ENCODE measurements around the gene STYXL1.
"Not testable (repeated sequence)": the region's sequence is repeated elsewhere in the genome, so short reads cannot be mapped to it uniquely, and the experiment has no call there.

The STYXL1 gene, protein sequence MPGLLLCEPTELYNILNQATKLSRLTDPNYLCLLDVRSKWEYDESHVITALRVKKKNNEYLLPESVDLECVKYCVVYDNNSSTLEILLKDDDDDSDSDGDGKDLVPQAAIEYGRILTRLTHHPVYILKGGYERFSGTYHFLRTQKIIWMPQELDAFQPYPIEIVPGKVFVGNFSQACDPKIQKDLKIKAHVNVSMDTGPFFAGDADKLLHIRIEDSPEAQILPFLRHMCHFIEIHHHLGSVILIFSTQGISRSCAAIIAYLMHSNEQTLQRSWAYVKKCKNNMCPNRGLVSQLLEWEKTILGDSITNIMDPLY

DNA sequence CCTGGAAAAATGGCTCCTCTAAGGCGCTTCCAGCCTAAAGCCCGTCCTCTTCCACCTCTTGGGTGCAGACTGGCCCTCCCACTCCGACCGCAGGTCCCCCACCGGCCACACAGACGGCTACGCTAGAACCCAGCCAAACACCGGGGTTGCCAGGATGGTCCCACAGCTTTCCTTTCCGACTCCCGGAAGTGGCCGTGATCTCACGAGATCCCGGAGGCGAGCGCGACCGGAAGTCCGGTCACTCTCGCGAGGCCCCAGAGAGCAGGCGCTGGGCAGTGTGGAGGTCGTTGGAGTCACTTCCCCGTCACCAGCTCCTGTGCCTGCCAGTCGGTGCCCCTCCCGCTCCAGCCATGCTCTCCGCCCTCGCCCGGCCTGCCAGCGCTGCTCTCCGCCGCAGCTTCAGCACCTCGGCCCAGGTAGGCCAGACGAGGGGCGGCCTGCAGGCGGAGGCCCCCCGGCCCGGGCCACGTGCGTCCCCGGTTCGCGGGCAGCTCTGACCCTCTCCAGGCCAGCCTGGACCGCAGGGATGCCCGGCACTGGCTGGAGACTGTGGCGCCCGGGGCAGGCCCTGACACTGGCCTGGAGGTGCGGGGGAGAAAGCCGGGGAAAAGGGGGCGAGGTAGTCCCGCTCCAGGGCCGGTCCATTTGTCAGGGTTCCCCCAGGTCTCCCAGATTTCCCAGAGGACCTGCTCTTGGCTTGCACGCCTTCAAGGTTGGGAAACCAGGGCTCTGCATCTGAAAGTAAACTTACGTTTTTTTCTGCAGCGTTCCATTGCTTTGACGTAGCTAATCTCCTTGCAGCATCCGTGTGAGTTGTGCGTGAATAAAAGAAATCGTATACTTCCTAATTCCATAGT is at the start of gene STYXL1, which contains the start of gene MDH2:
Gene STYXL1 (minus strand): TSS at position 190 of the 857 bp plus-strand sequence. CDS start 17,477 bp downstream, outside the sequence.
Gene MDH2 (plus strand): TSS at position 296 of the 857 bp plus-strand sequence. CDS start 55 bp downstream, at position 351.
- DNase-seq: peak; percentile 98

DNA sequence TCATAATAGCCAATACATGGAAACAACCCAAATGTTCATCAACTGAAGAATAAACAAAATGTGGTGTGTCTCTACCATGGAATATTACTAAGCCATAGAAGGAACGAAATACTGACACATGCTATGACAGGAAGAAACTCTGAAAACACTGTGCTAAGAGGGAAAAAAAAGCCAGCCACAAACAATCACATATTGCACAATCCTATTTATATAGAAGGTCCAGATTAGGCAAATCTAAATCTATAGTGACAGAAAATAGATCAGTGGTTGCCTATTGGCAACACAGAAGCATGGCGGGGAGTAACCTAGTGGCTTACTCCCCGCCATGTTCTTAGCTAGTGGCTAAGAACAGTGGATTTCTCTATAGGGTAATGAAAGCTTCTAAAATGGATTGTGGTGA is 48.1 kb upstream of the STYXL1 start:
- DNase-seq: no peak

DNA sequence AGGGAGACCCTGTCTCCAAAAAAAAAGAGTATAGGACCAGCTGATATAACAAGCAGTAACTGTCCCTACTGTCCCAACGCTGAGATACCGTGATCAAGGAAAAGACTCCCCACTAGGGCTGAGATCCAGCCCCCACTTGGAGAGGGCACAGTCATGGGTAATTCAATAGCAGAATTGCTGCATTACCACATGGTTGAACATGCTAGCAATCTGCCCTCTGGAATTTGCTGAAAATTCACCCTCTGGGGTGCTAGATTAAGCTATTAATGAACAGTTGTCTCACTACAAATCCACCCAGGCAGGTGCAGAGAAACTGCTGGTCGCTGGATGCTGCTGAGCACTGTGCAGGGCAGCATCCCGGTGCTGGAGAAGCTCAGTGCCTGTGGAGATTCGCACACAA is 46.5 kb upstream of the STYXL1 start:
- not testable (repeated sequence) for DNase-seq

DNA sequence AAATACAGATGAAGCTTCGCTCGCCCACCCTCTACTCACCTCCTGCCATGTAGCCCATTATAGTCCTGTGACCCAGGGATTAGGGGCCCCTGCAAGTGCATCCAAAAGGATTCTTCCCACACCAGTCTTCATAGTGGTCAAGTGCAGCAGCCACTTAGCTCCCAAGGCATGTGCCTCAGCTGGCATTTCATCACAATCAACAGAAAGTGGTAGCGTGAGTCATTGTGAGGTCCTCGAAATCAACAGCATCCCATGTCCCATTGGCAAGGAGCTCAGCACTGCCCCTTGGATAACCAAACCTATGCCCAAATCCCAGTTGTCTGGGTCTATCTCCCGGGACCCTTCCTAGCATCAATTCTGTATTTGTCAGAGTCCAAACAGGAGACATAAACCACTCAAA is 45.7 kb upstream of the STYXL1 start:
- not testable (repeated sequence) for DNase-seq

DNA sequence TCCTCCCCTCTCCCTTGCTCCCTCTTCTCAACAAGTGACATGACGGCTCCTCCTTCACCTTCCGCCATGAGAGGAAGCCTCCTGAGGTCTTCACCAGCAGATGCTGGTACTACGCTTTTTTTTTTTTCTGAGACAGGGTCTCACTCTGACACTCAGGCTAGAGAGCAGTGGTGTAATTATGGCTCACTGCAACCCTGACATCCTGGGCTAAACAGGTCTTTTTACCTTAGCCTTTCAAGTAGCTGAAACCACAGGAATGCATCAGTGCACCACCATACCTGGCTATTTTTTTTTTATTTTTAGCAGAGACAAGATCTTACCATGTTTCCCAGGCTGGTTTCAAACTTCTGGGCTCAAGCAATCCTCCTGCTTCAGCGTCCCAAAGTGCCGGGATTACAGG is 43.7 kb upstream of the STYXL1 start:
- no peak for DNase-seq

DNA sequence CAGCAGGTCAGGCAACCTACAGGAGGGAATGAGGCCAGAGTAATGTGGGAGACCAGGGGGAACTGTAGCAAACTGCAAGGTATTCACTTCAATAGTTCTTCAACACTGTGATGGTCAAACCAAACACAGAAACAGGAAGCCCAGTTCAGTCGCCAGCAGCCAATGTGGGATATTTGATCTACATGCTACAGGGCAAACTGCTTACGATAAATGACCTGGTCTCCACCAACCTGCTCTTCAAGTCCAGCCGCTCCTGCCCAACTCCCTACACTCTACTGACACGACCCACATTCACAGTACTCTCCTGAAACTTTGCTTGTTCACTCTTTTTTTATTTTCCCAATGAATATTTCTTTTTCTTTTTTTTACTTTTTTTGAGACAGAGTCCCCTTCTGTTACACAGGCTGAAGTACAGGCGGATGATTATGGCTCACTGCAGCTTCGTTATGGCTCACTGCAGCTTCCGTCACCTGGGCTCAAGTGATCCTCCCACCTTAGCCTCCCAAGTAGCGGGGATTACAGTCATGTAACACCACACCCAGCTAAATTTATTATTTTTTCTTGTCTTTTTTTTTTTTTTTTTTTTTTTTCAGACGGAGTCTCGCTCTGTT is 42.2 kb upstream of the STYXL1 start:
- no peak for DNase-seq

DNA sequence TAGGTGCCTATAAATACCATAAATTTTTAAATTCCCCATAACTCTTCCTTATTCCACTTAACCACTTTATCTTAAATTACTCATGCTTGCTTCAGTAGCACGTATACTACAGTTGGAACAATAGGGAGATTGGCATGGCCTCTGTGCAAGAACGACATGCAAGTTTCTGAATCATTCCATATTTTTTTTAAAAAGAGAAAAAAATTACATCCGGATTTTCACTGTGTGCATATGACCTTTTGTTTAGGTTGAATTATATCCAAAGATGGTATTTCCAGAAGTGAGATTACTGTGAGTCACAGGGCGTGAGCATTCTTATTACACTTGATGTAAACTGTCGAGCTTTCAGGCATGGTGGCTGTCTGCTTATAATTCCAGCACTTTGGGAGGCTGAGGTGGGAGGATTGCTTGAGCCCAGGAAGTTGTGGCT is 39.6 kb upstream of the STYXL1 start:
- not testable (repeated sequence) for DNase-seq

DNA sequence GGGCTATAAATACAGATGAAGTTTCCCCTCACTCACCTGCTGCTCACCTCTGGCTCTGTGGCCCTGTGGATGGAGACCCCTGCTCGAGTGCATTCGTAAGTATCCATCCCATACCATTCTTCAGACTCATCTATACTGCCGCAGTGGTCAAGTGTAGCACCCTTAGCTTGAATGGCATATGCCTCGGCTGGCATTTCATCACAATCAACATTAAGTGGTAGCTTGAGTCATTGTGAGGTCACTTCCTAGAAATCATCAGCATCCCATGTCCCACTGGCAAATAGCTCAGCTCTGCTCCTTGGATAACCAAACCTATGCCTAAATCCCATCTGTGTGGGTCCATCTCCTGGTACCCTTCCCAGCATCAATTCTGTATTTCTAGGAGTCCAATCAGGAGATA is 38.3 kb upstream of the STYXL1 start:
- DNase-seq: no peak

DNA sequence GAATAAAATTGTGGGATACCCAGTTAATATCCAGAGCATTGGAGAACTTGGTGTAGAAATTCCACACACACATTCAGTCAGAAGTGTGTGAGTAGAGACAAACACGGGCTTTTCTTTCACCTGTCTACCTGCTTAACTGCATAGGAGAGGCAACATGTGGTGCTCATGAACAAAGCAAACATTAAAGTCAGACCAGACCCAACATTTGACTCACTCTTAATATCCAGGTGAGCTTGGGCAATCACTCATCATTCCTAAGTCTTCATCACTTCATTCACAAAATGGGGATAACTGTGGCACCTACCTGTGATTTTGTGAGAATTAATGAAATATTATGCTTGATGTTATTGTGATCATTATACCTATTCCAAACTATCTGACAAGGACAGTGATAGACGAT is 36.3 kb upstream of the STYXL1 start:
- peak; percentile 55 for DNase-seq

DNA sequence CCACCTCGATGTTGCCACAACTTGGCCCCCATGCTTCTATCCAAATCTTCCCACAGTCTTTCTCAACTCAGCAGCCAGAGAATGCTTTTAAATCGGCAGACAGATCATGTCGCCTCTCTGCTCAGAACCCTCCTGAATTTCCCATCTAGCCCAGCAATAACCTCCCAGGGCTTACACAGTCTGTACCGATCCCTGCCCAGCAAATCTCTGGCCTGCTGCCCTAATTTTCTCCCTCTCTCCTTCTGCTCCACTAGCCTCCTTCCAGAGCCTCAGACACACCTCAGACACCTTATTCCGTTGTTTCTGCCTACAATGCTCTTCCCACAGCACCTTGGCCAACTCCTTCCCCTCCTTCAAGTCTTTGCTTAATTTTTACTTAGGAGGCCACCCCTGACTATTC is 32.4 kb upstream of the STYXL1 start:
- no peak for DNase-seq

DNA sequence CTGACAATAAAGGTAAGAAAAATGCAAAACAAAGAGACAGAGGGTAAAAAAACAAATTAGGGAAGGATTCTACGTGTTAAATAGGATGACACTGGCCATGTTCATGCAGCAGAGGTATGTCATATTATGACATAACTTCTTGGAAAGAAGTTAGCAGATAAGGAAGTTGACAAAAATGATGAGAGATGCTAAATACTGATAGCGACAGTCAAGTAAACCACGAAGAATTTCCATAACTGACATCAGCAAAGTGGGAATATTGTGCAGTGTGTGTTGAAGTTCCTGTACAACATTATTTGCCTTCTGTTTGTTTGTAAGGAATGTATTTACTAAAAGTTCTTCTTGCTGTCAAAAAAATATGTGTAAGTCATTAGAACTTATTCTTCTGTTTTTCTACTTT is 29.6 kb upstream of the STYXL1 start:
- no peak for DNase-seq

DNA sequence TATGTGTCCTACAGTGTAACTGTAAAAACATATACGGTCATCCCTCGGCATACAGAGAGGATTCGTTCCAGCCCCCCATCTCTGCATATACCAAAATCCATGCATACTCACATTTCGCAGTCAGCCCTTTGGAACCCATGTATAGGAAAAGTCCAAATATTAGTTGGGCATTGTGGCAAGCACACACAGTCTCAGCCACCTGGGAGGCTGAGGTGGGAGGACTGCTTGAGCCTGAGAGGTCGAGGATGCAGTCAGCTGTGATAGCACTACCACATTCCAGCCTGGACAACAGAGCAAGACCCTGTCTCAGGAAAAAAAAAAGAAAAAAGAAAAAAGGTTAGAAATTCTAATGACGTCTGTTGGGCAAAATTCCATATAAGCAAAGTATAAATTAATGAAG is 29.2 kb upstream of the STYXL1 start:
- DNase-seq: no peak

DNA sequence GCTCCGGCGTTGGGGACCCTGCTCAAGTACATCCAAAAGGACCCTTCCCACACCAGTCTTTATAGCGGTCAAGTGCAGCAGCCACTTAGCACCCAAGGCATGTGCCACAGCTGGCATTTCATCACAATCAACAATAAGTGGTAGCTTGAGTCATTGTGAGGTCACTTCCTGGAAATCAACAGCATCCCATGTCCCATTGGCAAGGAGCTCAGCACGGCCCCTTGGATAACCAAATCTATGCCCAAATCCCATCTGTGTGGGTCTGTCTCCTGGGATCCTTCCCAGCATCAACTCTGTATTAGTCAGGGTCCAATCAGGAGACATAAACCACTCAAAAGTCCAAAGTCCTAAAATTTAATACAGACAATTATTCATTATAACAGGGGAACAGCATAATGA is 27.2 kb upstream of the STYXL1 start:
- DNase-seq: no peak

DNA sequence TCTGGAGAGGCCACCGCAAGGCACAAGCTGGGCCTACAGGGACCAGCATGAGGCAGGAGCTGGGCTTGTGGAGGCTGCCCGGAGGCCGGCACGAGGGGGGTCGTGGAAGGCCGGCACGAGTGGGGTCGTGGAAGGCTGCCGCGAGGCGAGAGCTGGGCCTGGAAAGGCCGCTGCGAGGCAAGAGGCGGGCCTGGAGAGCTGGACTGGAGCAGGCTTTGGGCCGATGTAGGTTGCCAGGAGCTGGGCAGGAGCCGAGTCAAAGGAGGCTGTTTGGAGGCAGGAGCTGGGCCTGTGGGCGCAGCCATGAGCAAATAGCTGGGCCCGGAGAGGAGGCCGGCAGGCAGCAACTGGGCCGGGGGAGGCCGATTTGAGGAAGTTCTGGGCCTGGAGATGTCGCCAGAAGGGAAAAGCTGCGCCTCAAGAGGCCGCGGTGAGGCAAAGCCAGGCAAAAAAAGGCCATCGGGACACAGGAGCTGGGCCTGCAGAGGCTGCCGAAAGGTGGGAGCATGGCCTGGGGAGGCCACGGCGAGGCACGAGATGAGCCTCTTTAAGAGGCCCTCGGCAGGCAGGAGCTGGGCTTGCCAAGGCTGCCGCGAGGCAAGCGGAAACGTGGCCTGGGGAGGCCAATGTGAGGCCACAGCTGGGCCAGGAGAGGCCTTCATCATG is 26.6 kb upstream of the STYXL1 start:
- no peak for DNase-seq

DNA sequence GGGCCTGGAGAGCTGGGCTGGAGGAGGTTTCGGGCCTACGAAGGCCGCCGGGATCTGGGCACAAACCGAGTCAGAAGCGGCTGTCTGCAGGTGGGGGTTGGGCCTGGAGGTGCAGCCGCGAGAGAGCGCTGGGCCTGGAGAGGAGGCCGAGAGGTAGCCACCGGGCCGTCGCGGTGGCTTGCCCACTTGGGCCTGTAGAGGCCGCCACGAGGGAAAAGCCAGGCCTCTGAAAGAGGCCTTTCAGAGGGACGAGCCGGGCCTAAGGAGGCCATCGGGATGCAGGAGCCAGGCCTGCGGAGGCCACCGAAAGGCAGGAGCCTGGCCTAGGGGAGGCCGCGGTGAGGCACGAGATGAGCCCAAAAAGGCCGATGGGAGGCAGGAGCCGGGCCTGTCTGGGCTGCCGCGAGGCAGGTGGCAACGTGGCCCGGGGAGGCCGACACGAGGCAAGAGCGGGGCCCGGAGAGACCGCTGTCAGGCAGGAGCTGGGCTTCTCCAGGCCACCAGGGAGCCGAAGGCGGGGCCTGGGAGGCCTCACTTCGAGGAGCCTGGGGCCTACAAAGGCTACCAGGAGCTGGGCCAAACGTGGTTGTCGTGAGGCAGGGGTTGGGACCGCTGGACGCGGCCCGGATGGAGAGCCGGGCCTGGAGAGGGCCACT is 25.7 kb upstream of the STYXL1 start:
- no peak for DNase-seq

DNA sequence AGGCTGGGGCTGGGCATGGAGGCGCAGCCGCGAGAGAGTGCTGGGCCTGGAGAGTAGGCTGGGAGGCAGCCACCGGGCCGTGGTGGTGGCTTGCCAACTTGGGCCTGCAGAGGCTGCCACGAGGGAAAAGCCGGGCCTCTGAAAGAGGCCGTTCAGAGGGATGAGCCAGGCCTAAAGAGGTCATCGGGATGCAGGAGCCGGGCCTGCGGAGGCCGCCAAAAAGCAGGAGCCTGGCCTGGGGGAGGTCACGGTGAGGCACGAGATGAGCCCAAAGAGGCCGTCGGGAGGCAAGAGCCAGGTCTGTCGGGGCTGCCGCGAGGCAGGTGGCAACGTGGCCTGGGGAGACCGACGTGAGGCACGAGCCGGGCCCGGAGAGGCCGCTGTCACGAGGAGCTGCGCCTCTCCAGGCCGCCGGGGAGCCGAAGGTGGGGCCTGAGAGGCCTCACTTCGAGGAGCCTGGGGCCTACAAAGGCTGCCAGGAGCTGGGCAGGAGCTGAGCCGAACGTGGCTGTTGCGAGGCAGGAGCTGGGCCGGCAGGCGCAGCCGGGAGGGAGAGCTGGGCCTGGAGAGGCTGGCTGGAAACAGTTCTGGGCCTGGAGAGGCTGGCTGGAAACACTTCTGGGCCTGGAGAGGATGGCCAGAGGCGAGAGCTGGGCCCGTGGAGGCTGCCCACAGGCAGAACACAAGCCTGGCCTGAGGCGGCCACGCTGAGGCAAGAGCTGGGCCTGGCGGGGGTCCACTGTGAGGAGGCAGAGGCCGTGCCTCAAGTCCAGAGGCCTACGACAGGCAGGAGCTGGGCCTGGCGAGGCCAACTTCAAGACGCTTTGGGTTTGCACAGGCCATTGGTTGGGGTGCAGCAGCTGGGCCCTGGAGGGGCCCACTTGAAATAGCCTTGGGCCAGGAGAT is 24.7 kb upstream of the STYXL1 start:
- no peak for DNase-seq

DNA sequence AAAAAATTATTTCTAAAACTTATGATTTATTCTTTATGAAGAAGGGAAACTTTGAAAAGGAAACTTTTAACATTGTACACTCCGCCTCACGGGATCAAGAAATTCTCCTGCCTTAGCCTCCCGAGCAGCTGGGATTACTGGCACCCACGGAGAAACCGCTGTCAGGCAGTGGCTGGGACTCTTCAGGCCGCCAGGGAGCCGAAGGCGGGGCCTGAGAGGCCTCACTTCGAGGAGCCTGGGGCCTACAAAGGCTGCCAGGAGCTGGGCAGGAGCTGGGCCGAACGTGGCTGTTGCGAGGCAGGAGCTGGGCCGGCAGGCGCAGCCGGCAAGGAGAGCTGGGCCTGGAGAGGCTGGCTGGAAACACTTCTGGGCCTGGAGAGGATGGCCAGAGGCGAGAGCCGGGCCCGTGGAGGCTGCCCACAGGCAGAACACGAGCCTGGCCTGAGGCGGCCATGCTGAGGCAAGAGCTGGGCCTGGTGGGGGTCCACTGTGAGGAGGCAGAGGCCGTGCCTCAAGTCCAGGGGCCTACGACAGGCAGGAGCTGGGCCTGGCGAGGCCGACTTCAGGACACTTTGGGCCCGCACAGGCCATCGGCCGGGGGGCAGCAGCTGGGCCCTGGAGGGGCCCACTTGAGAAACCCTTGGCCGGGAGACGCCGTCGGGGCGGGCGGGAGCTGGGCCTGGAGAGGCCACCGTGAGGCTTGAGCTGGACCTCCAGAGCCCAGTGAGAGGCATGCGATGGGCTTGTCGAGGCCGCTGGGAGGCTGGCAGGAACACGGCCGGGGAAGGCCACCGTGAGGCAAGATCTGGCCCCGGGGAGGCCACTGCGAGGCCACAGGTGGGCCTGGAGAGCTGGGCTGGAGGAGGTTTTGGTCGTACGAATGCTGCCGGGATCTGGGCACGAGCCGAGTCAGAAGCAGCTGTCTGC is 23.8 kb upstream of the STYXL1 start:
- no peak for DNase-seq

DNA sequence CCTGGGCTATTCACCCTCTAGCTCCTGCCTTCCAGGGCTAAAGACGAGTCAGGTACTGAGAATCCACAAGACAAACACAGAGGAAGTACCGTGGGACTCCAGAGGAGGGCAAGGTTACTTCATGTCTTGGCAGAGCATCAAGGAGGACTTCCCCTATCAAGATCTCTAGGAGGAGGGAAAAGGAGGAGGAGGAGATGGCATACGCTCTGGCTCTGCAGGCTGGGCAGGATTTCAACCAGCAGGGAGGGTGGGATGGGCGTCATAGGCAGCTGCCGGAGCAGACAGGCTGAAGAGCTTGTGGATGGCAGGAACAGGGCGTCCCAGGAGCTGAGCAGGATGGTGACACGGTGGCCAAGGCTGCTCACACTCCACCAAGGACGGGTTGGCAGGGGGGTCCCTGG is 21.4 kb upstream of the STYXL1 start:
- DNase-seq: peak; percentile 68

DNA sequence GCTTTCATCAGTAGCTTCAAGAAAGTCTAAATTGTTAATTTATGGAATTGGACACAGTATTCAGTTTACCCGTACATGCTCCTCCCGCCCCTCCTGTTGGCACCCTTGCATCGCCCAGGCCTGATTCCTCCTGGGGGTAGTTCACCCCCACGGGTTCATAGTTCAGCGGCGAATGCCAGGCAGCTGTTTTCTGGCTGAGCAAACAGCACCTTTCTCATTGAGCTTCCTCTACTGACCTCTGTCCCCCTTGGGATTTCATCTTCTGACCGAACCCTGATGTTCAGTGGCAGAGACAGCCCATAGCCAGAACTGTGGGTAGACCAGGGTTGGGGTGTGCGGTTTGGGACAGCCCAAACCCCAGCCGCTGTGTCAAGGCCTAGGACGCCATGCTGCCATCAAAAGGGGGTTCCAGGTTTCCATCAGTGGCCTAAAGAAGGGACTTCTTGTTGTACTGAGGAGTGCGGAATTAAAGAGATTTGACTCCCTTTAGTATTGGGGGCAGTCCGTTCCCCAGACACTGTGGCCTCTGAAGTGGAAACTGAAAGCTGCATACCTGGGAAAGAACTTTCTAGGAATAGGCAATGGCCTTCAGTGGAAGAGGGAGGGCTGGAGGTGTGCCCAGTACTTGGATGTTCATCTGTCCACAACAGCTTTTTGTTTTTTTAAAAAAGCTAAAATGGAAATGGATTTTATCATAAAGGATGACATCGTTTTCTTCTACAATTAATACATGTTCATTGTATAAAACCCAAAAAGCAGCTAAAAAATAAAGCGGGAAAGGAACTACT is 19.1 kb upstream of the STYXL1 start:
- no peak for DNase-seq
